Fibroblast of skin of left biceps (primary cell): Measurements from ENCODE around the gene HOXA6.

Experiments used
- DNase-seq, 2 experiments: peaks; one replicate each; pipeline ENCODE4 v3.0.0-alpha.2; 2013; ENCODE audit warnings: low read depth in 2 of 2

The HOXA6 gene

DNA sequence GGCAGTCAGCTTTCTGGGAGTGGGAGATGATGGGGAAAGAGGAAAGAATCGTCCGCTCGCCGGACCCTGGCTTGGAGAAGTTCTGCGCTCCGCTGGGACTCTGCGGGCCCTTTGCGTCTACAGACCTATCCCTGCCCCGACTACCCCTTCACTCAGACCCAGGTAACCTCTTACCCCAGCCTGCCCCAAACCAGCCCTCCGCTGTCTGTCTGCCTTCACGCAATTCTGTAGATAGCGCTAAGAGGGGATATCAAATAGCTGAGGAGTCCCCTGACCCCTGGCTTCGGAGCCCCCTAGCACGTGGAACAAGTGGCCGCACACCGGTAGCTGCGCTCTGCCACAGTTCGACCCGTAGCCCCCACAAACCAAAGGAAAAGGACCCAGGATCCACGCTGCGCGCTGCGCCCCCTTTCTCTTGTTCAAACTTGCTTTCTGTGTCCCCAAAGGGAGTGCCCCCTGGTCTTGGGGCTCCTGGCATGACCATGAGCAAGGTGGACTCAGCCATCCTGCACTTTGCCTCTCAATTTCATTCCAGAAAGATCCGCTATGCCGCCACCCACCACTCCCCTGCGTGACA is 24.0 kb downstream of the HOXA6 start:
- no peak for DNase-seq

DNA sequence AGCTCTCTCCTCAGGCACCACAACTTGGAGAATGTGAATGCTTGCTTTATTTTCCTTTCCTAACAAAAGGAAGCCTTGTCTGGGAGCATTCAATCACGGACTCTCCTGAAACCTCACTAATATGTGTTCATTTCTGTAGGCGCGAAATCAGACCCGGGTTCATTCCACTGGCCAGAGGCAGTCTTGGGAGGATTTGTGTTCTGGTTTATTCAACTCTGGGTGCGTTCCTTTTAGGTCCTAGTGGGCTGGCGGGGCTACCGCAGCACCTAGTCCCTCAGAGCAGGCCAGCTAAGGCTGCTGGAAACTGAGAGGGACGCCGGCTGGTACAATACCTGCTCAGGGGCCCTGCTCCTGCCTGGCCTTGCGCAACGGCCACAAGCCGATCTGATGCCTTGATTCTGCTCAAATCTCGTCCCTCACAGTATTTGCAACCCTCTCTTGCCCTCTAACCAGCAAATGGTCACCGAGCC is 24.5 kb downstream of the HOXA6 start:
- DNase-seq = no peak

GRCh38 chr7:27122077-27122910 is 25.3 kb downstream of the HOXA6 start:
- no peak for DNase-seq

DNA sequence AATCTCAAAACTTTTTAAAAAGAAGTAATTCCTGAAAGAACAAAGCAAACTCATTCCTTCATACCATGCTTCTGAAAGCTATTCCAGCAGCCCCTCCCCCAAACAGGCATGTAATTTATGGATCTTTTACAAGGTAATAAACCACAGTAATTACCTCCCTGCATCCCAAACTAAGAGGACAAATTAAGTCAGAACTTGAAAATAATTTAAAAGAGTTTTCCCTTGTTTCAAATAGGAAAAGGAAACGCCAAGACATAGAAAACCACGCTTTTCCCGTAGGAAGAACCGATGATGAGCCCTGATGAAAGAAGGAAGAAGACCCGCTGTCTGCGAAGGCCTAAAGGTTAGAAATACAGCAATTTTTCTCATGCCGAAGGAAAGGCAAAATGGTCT is 25.9 kb downstream of the HOXA6 start:
- no peak for DNase-seq

DNA sequence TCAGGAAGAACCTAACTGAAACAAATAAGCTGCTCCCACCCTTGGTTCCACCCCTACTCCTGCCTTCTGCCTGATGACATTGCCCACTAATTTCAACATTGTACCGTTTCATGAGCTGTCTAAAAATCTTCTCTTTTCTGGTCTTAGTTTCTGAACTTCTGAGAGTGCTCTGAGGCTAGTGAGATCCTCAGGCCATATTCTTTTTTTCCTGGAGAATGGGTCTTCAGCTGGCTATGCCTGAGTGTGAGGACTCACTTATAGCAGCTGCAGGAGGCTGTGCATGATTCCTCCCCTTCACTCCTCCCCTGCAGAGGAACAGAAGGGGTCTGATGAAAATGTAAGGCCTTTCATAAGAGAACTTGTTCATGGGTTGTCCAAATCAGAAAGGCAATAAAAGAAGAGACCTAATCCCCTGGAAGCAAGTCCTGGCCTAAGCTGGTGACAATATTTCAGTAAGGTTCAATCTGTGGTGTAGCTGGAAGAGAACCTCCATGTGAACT is 28.1 kb downstream of the HOXA6 start:
- no peak for DNase-seq

DNA sequence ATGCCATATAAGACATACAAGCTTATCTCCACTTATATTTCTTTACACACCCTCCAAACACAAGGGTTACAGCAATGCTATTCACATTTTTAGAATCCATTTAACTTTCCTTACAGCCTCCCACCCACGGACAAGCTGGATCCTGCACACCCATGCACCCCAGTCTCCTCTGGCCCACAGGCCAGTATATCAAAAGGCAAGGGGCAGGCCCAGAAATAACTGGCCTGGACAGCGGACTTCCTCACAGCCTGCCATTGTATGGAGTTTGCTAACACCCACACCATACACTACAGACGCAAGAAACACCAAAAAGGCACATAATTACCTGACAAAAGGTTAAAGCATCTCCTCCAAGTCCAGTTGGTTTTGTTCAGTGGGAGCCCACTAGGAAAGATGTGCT is 29.0 kb downstream of the HOXA6 start:
- no peak for DNase-seq

DNA sequence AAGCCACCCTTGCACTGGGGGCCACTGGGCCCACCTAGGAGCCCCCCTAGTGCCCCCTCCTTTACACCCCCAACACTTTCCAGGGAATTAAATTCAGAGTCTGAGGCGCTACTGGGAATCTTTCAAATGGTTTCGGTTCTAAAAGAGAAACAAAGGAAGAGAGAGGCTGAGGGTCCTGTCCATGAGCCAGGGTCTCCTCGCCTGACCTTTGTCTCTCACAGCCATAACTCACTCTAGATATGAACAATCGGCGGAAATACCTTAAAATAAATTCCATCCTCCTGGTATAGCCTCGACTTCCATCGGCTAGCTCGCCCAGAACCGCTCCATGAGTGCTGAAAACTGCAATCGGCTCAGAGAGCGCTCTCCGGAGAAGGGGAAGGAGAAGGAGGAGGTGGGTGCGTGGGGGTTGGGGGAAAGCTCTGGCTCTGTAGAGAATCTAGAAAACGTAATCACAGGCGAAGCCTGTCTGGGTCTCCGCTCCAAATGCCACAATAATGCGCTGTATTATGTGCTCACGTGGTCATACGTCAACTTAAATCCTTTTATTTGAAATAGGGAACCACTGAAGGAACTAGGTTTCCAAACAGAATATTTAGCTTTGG is 29.6 kb downstream of the HOXA6 start:
- DNase-seq = no peak

GRCh38 chr7:27116962-27117886 is 30.4 kb downstream of the HOXA6 start:
- no peak for DNase-seq

DNA sequence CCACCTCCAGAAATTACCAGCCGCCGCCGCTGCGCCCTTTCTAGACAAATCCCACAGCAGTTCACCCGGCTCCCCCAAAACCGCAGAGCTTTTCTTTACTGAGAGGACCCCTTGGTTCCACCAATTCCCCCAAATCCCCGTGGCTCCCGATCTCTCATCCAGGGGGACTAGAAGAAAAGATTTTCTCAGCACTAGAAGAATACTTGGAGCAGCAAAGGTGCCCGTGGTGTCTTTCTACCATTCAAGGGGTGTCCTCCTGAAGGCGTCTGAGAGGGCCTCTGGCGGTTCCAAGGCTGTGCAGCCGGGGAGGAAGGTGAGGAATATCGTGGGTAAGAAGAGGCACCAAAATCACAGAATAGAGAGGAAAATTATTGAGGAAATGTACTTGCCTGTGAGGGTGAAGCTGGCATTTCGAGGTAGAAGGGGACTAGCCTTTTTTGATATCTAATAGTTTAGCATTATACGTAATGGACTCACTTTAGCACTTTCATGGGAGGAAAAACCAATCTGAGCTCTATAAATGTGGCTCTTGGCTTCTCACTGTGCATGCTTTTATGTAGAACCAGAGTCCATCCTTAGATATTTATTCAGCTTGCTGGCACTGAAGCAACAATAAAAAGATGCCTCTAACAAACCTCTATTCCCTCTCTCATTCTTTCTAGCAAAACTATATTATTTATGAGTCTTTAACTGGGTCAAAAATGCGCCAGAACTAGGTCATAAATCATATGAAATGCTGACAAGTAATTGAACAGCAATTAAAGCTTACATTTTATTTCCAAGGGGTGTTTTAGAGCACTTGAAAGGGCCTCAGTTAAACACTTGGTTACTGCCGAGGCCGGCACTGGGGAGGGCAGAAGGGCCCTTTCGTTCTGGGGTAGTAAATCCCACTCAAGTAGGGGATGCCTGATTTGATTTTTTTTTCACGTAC is 31.3 kb downstream of the HOXA6 start:
- DNase-seq = no peak

DNA sequence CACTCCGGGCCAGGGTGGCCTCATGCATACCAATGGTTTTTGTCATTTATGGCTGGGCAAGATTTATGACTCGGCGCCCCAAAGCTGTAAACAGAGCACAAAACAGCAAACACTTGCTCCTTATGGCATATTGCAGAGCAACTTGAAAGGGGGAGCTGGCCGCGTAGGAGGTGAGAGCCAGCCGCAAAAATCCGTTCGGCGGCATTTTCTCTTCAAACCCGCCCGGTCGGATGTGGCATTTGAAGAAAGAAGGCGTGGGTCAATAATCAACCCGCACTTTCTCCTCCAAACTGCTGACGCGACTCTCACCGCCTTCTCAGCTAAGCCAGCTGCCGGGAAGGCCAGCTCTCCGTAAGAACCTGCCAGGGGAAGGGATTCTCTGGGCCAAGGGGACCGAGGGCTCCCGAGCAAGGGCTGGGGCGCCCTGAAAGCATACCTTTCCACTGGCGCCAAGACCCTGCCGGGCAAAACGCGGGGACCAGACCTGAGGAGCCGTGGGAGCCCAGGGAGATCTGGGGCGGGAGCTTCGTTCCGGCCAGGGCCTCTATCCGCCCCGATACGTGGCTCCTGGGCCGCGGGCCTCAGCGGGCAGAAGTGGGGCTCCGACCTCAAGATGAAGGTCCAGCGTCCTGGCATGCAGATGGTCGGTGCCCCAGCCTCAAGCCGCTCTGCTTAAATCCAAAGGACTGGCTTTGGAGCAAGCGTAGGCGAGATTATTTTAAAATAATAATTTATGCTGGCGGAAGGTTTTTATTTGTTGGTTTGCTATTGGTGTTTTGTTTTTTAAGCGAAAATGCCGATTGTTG is 32.1 kb downstream of the HOXA6 start:
- DNase-seq = no peak

- no peak for DNase-seq
Observed at GRCh38 chr7:27114881-27115220, 32.7 kb downstream of the HOXA6 start.

- no peak for DNase-seq
Observed at GRCh38 chr7:27113991-27114769, 33.4 kb downstream of the HOXA6 start.

GRCh38 chr7:27112955-27113949 is 34.3 kb downstream of the HOXA6 start:
- DNase-seq = no peak

GRCh38 chr7:27112361-27112760 is 35.2 kb downstream of the HOXA6 start:
- DNase-seq = no peak

DNA sequence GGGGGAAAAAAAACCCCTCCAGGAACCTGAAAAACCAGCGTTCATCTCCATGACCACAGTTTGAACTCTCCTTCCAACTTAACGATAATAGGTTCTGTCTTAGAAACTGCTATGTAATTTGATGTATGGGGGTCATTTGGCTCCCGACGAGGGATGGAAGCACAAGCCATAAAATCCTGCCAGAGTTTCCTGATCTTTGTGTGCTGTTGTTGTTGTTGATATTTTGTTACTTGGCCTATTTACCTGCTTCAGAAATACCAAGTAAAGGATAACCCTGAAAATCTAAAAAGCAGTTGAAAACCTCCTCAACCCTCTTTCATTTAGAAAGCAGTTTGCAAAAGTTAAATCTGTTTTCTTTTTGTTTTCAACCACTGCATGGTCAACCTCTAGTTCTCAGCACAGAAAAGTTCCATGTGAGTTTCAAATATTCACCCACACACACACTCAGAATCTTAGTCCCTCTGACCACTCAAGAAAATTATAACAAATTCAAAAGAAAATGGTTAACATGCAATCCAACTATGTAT is 35.8 kb downstream of the HOXA6 start:
- DNase-seq = no peak

- DNase-seq = no peak
Observed at GRCh38 chr7:27111042-27111750, 36.4 kb downstream of the HOXA6 start.
